ENCODE data around the gene TEAD1.

DNA sequence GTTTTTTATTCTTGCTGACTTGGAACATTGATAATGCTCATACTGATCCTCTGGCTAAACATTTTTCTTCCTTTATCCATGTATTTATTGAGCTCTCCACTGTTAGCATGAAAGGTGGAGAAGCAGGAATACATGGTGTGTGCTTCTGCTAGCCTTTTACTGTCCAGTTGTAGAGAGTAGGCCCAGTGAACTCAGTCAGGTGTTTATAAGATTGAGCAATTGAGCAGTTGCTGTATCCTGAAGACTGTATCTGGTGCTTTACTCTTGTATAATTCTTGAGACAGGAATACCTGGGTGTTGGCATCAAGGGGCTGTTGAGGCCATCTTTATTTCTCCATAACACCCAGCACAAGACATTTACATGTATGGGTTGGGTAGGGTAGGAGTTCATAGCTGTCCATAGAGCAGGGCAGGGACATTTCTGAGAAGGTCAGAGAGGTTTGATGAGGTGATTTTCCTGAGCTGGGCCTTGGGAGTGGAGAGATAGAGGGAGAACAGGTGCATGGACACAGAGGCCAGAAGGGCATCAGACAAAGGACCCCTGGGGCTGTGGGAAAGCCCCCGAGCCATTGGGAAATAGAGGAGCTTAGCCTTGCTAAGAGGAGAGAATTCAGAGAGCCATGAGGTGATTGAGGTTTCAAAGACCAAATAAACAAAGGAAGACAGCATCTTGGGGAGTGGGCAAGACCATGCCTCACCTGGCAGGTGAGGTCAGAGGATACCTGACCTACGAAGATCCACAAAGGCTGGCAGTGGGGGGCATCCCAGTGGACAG, 155.5 kb downstream of the TEAD1 start:
- TF ChIP-seq, protein P1, sequence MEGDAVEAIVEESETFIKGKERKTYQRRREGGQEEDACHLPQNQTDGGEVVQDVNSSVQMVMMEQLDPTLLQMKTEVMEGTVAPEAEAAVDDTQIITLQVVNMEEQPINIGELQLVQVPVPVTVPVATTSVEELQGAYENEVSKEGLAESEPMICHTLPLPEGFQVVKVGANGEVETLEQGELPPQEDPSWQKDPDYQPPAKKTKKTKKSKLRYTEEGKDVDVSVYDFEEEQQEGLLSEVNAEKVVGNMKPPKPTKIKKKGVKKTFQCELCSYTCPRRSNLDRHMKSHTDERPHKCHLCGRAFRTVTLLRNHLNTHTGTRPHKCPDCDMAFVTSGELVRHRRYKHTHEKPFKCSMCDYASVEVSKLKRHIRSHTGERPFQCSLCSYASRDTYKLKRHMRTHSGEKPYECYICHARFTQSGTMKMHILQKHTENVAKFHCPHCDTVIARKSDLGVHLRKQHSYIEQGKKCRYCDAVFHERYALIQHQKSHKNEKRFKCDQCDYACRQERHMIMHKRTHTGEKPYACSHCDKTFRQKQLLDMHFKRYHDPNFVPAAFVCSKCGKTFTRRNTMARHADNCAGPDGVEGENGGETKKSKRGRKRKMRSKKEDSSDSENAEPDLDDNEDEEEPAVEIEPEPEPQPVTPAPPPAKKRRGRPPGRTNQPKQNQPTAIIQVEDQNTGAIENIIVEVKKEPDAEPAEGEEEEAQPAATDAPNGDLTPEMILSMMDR (conservative IDR thresholded peaks at IDR 0.05), result no peak
- TF ChIP-seq EZH2 (IDR thresholded peaks at IDR 0.05; ENCODE audit: low read depth), result no peak
